ENCODE results near the gene STON1. TPM values are rescaled to one million over a fixed set of nuclear protein-coding genes. Genes with fewer than 3 reads are reported as not detected.

STON1 gene
- total and polyA plus RNA-seq, 2 of the 8 experiments (the other 6 are each of a cell fraction or from before 2014, with no cell fraction given), result 5.0 to 10.1 TPM

DNA sequence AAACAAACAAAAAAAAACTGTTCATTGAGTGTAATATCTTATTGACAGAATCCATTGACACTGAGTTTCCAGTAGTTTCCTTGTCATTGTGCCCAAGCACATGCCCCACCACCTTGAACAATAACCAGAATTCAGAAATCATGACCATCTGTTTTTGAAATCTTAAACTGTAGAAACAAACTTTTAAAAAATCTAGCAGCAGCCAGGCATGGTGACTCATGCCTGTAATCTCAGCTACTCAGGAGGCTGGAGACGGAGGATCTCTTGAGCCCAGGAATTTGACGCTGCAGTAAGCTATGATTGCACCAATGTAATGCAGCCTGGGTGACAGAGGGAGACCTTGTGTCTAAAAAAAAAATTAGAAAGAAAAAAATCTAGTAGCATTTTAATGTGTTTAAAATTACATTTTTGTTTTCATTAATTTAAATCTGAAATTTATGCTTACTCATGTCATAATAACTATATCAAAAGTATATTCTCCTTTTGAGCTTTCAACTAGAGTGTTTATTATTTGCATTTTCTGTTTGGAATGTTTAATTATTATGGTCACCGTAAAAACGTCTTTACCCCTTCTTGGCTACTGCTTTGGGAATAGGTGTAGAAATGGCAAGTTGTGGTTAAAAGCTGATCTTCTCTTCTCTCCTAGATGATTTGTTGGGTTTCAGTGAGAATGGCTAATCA is 25.2 kb upstream of the STON1 start:
- H3K56ac ChIP-seq (replicated peaks; ENCODE audit: insufficient read length, low read depth, low read length), result no peak overlapping the region
- TF ChIP-seq RBBP5 (IDR thresholded peaks at IDR 0.05; ENCODE audit: borderline replicate concordance, low read depth, low read length) (no peak), CHD1 (IDR thresholded peaks at IDR 0.05; ENCODE audit: low read depth, low read length) (no peak), RXRA (IDR thresholded peaks at IDR 0.05; ENCODE audit: insufficient read depth, low read depth, low read length) (no peak), POLR2A (IDR thresholded peaks at IDR 0.05; ENCODE audit: control extremely low read depth in 1 of 2, low read depth in 2 of 2, low read length in 2 of 2) (no peak), CBX5 (IDR thresholded peaks at IDR 0.05; ENCODE audit: low read depth, low read length) (no peak), CEBPB (IDR thresholded peaks at IDR 0.05; ENCODE audit: low read depth, low read length) (no peak), TBP (IDR thresholded peaks at IDR 0.05; ENCODE audit: low read depth, low read length) (no peak), ZNF274 (IDR thresholded peaks at IDR 0.05; ENCODE audit: borderline replicate concordance, extremely low read depth, low read length) (no peak), MAX (IDR thresholded peaks at IDR 0.05) (no peak), RNF2 (IDR thresholded peaks at IDR 0.05; ENCODE audit: borderline replicate concordance, low read depth, low read length, missing control alignments, poor library complexity, severe bottlenecking) (no peak), NRF1 (IDR thresholded peaks at IDR 0.05; ENCODE audit: low read depth, low read length) (no peak), ATF3 (IDR thresholded peaks at IDR 0.05; ENCODE audit: insufficient read depth, low read depth, low read length) (no peak), POLR2AphosphoS5 (IDR thresholded peaks at IDR 0.05; ENCODE audit: low read depth, low read length) (no peak)

More for the DNA sequence above, 25.2 kb upstream of the STON1 start:
- Histone ChIP-seq H2AK5ac (ENCODE audit: low read depth, low read length) (no peak overlapping the region), H2BK120ac (replicated peaks; ENCODE audit: low read depth, low read length) (no peak overlapping the region), H3K23me2 (ENCODE audit: low read depth, low read length) (no peaks in the 10 kb centered on the region), H3K4me2 (ENCODE audit: insufficient read depth in 1 of 2, low read depth in 2 of 2, low read length in 2 of 2) (no peak overlapping the region), H3K9ac (replicated peaks in 1 of 4; ENCODE audit: extremely low read depth in 1 of 4, low read depth in 3 of 4, low read length in 3 of 4) (no peak overlapping the region), H3K14ac (ENCODE audit: insufficient read length) (no peak overlapping the region), H3K4ac (replicated peaks; ENCODE audit: insufficient read length, low read depth, low read length) (no peak overlapping the region), H4K8ac (ENCODE audit: extremely low read depth, insufficient read depth, low read length) (no peak overlapping the region), H3K27ac (ENCODE audit: low read depth, low read length) (no peak overlapping the region), H2BK20ac (ENCODE audit: low read length) (no peak overlapping the region), H3K27me3 (replicated peaks in 1 of 4; ENCODE audit: control insufficient read depth in 3 of 4, extremely low read depth in 1 of 4, insufficient read depth in 3 of 4, low read length in 3 of 4) (no peaks in the 10 kb centered on the region), H3K79me2 (ENCODE audit: control insufficient read depth in 1 of 2, insufficient read depth in 2 of 2, low read length in 2 of 2) (no peaks in the 10 kb centered on the region), H2BK12ac (ENCODE audit: low read depth, low read length) (no peak overlapping the region), H3K18ac (ENCODE audit: extremely low read depth, low read length) (no peak overlapping the region), H4K20me1 (replicated peaks in 1 of 2; ENCODE audit: control insufficient read depth in 1 of 2, insufficient read depth in 2 of 2, low read length in 2 of 2) (no peaks in the 10 kb centered on the region), H3K9me3 (ENCODE audit: insufficient read depth in 2 of 2, low read depth in 1 of 2, low read length in 1 of 2) (no peaks in the 10 kb centered on the region), H3K4me3 (ENCODE audit: extremely low read depth in 1 of 4, insufficient read depth in 2 of 4, low read depth in 3 of 4, low read length in 4 of 4) (no peak overlapping the region), H3K23ac (ENCODE audit: insufficient read length) (no peak overlapping the region), H4K5ac (ENCODE audit: insufficient read length, low read depth, low read length) (no peak overlapping the region), H3K4me1 (replicated peaks in 1 of 4; ENCODE audit: control insufficient read depth in 3 of 4, insufficient read depth in 4 of 4, low read length in 3 of 4) (peaks cover 0 to 11% (median 5%) of the 10 kb centered on the region in 4 experiments; a peak in 6 of 7 replicates), H2BK5ac (ENCODE audit: low read depth, low read length) (no peak overlapping the region), H3K79me1 (ENCODE audit: low read depth, low read length) (no peaks in the 10 kb centered on the region), H4K91ac (replicated peaks; ENCODE audit: insufficient read length, low read length) (no peak overlapping the region), H2AFZ (ENCODE audit: low read length) (no peak overlapping the region), H3K36me3 (ENCODE audit: control insufficient read depth in 2 of 4, insufficient read depth in 4 of 4, low read length in 3 of 4) (peaks cover 0 to 12% (median 0%) of the 10 kb centered on the region in 4 experiments; a peak in 4 of 8 replicates), H2BK15ac (ENCODE audit: low read length) (no peak overlapping the region)
- no peak for DNase-seq (ENCODE audit: low read depth in 1 of 2, low spot score in 2 of 2)
- ChIA-PET CTCF (ENCODE audit: partially characterized antibody) (interaction anchor here (0.6 to 1.7 kb wide), 5 partner anchors 35 to 383 kb away, joined by 3 to 7 read pairs (median 3); no protein-coding TSS in a partner anchor), POLR2A (ENCODE audit: partially characterized antibody) (interaction anchor here (0.6 kb wide), 1 partner anchor 19 kb away, joined by 3 read pairs; no protein-coding TSS in a partner anchor)
- 95% methylated on average over 4 of the region's 4 CpGs; no CpG with 5 or more reads in 1 of the 2 experiments for WGBS, 2 experiments (ENCODE audit: extremely low coverage in 1 of 2, insufficient coverage in 1 of 2, insufficient read length in 1 of 2, insufficient replicate concordance in 2 of 2, low coverage in 1 of 2, low lambda C conversion rate in 2 of 2, missing lambda C conversion rate in 1 of 2)
- FAIRE-seq, result no peak
